Lung microvascular endothelial cell (primary cell): Measurements from ENCODE around the gene SLC9C1. TPM values are rescaled to one million over a fixed set of nuclear protein-coding genes. Genes with fewer than 3 reads are reported as not detected.

Experiments
- DNase-seq, 2 donors: peaks; one replicate each; pipeline versions ENCODE4 v3.0.0 to v3.0.0-alpha.2; 2010; ENCODE audit warnings: low read depth in 2 of 2
- total RNA-seq: library from RNA; depleted of rRNA; stranded (reverse); fragments of >200 nt; gene quantifications from 2 replicates; pipeline ENCODE4 v1.2.1, GENCODE V29; 2014

SLC9C1 gene
- total RNA-seq, 1 donor from 2014 or later, result under 0.01 TPM

DNA sequence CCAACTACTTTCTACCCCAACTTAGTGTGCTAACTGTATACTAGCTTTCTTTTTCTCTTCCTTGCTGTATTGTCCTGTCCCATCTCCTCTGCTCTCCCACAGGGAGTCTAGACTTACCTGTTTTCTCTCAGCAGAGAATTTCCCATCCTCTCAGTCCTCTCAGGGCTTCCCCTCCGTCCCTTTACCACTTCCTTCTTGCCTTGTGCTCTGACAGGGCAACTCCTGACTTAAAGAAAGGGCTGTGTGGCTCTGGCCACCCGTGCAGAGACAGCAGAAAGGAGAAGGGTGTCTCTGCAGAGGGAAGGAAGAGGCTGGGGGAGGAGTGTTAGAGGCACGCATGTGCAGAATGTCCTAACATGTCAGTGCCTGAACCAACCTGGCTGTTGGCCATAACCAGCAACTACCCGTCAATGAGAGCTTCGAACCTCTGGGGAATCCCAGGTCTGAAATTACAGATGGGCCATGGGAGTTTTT lies 161.0 kb downstream of the SLC9C1 start, which contains the start of gene GCSAM:
Gene GCSAM (minus strand): TSS at position 274 of the 474 bp plus-strand sequence. CDS start 128 bp downstream, at position 146.
- DNase-seq, result no peak

GRCh38 chr3:112132554-112132953 lies 161.5 kb downstream of the SLC9C1 start:
- no peak for DNase-seq

GRCh38 chr3:112132088-112132487 lies 161.9 kb downstream of the SLC9C1 start:
- no peak for DNase-seq

GRCh38 chr3:112131111-112131510 lies 162.9 kb downstream of the SLC9C1 start:
- DNase-seq, result no peak

DNA sequence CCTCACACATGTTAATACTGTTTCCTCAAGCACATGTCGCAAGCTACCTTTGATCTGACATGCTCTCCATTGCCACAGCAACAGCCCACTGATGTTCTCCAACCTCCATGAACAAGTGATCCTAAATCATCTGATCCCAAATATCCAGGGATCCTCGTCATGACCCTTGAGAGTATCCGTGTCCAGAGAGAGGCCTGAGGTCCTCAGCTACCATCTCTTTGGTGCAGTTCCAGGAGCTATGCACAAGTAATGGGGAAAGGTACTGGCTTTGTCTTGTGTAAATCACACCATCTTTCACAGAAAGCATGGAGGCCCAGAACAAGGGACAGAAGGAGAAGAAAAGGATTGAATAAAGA lies 163.4 kb downstream of the SLC9C1 start:
- no peak for DNase-seq

DNA sequence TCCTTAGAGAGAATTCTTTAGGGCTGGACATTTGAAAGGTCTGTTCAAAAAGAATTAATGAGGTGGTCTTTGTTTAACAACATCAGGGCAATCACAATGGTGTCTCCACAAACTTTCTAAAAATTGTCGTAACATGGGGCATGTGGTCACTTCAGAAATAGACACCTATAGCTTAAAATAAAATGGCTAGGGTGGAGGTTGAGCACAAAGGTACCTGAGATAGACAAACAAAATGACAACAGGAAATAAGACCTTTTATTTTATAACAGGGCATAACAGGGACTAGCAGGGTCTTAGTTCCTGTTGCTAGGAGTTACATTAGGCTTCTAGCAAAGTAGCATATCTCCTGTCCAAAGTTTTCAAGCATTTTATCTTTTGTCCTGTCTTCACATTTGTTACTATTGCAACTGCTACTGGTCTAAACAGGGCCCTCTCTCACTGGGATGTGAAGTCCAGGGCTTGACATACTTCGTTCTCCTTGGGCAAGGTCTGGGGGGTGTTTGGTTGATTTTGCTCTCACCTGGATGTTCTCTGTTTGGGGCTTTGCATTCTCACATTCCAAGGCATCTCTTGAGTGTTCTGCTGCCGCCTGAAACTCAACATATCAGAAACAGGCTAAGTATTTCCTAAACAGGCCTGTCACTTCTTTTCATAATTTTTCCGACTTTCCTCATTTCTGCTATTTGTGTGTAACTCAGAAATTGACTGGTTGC lies 163.9 kb downstream of the SLC9C1 start:
- no peak for DNase-seq

- no peak for DNase-seq
Observed at GRCh38 chr3:112128843-112129727, 164.9 kb downstream of the SLC9C1 start.

- DNase-seq, result no peak
Observed at GRCh38 chr3:112127522-112128494, 166.2 kb downstream of the SLC9C1 start.

DNA sequence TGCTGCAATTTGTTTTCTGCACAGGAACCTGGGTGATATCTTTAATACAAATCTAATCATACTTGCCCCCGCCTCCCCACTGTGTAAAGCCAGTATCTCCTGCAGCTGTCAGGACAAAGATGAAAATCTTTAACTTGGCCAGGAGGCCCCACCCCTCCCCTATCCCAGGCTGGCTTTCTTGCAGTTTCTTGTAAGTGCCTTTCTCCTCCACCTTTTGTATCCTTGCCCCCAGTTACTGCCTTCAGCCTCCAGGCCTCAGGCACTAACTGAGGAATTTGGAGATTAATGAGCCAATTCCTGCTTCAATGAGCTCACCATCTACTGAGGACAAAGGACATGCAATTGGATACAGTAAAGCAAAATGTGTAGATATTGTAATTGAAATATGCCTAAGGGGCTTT lies 167.5 kb downstream of the SLC9C1 start:
- DNase-seq, result peak in 1 of 2 donors; percentile 26

GRCh38 chr3:112124907-112125607 lies 169.0 kb downstream of the SLC9C1 start:
- DNase-seq, result no peak

DNA sequence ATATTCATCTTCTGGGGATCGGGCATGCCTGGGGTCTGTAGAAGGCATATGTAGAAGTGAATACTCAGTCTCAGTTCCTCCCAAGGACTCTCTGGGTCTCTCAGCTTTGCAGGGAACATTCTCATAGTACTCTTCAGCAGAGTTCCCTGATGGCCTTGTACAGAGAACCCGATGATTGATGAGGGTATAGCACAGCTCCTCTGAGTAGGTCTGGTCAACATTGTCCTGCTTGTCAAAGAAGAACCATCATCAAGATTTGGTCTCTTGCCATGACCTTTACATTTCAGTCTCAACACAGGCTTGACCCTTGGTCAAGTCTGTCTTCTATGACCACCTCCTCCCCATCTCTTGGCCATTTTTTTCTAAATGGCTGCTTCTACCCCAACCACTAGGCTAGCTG lies 170.5 kb downstream of the SLC9C1 start:
- DNase-seq, result no peak

GRCh38 chr3:112122870-112123269 lies 171.1 kb downstream of the SLC9C1 start:
- no peak for DNase-seq

- DNase-seq, result peak in 1 of 2 donors; percentile 69
Observed at GRCh38 chr3:112121577-112122547, 172.2 kb downstream of the SLC9C1 start.

DNA sequence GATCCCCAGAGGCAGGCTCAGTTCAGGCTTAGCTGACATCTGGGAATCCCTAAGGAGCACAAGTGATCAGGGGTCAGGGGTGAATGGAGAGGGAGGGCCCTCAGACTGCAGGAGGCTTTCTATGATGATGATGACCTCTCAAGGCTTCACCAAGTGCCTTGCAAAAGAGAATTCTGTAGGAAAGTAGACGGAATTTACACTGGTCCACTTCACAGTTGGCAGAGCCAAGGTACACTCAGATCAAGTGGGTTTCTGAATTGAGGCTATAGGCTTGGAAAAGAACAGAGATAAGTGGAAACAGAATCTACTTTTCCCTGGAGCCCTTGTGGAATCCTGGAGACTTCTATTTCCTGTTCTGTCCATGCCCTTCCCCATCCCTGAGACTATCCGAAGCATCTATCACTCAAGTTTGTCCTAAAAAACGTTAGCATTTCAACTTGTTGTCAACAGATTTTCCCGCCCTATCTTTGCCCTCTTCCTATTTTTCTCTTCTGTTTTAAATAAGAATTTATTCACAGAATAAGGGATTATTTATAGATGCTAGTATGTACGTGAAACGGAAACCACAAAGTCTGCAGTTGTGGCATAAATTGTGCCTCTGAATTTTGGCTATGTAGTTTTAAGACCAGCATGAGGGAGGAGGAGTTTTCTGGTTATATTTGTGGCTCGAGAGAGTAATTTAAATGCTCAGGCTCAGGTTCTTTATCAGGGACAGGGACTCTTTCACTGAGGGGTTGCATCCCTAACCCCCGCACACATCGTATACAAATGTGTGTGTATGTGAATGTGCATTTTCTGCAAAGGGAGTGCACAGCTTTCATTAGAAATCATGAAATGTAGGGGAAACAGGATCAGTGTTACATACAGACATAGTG lies 173.8 kb downstream of the SLC9C1 start:
- no peak for DNase-seq

- DNase-seq, result no peak
Observed at GRCh38 chr3:112117841-112118571, 176.0 kb downstream of the SLC9C1 start.

- no peak for DNase-seq
Observed at GRCh38 chr3:112117415-112117814, 176.6 kb downstream of the SLC9C1 start.

GRCh38 chr3:112116748-112117186 lies 177.2 kb downstream of the SLC9C1 start:
- peak; percentile 43 to 52 for DNase-seq
